Medulla oblongata (tissue), 1 donor: ENCODE results near the gene STIP1.
A peak's percentile ranks its signal among the peaks of the same experiment; 100 is the strongest.
"Not testable (repeated sequence)": the region's sequence is repeated elsewhere in the genome, so short reads cannot be mapped to it uniquely, and the experiment has no call there.

Experiments used
- DNase-seq: peaks from one replicate; pipeline ENCODE4 v3.0.0-alpha.2; 2015; ENCODE audit errors: extremely low spot score

The STIP1 gene

DNA sequence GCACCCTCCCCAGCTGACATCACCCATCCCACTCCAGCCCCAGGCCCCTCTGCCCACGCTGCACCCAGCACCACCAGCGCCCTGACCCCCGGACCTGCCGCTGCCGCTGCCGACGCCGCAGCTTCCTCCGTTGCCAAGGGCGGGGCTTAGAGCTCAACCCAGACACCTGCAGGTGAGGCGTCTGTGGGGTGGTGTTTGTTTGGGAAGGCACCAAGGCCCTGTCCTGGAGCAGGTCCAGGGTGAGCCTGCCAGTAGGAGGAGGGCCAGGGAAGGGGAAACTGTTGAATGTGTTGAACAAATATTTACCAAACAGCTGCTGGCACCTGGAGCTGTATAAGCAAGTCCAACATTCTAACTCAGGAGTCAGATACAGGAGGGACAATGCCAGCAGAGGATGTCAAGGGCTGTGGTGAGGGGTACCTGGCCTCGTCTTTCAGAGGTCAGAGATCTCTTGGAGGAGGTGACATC lies 51.5 kb downstream of the STIP1 start:
- DNase-seq, result no peak

- DNase-seq, result no peak
Observed at GRCh38 chr11:64238076-64238475, 52.1 kb downstream of the STIP1 start.

DNA sequence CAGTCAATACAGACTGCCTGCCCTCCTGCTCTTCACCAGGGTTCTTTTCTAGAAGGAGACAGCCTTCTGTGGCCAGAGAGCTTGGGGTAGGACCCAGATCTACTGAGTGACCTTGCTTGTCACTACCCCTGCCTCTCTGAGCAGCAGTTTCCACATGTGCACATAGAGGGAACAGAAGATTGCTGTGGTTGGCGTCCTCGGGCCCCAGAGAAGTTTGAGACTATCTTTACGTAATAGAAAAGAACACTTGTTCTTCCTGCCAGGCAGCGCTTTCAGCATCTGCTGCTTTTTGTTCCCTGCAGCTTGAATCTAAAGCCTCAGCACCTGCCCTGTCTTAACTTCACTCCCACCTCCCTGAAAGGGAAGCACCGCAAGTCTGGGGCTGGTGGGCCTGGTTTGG lies 53.0 kb downstream of the STIP1 start:
- no peak for DNase-seq

- peak; percentile 82 for DNase-seq
Observed at GRCh38 chr11:64239662-64240434, 53.9 kb downstream of the STIP1 start.

DNA sequence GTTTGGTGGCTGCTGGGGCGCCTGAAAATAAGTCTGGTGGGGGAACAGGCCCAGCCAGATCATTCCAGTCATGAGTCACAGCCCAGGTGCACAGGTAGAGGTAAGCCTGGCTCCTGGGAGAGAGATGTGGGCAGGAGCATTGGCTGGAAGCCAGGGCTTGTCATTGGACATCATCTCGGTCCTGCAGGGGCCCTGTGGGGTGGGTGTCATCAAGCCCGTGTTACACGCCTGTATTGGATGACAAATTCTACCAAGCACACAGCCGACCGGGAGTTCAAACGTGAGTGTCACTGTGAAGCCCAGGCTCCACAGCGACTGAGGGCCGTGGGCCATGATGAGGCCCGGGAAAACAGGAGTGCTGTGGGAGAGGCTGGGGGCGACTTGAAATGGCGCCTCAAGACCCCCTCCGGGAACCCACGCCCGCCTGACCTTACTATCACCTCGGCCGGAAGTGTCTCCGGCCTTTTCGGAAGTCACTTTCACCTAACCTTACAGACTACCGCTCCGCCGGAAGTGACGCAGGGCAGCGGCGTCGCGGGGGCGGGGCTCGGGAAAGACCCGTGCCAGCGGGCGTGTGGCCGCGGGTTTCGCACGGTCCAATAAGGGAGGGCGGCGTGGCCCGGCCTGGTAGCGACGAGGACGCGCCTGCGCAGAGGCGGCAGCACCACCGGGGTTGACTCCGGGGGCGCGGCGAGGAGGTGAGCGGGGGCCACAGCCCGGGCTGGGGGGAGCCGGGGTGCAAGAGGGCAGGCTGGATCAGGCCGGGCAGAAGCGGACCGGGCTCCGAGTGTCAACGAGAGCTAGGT lies 54.7 kb downstream of the STIP1 start, which contains the start of gene FKBP2:
TSS of gene FKBP2 (plus strand) at position 661 of the 806 bp plus-strand sequence. CDS start 1,293 bp downstream, outside the sequence.
- peak; percentile 98 for DNase-seq

- DNase-seq, result peak; percentile 99
Observed at GRCh38 chr11:64241241-64241490, 55.2 kb downstream of the STIP1 start.

- DNase-seq, result peak; percentile 25
Observed at GRCh38 chr11:64241491-64242374, 55.8 kb downstream of the STIP1 start.

GRCh38 chr11:64243236-64243854 lies 57.4 kb downstream of the STIP1 start:
- DNase-seq, result no peak

DNA sequence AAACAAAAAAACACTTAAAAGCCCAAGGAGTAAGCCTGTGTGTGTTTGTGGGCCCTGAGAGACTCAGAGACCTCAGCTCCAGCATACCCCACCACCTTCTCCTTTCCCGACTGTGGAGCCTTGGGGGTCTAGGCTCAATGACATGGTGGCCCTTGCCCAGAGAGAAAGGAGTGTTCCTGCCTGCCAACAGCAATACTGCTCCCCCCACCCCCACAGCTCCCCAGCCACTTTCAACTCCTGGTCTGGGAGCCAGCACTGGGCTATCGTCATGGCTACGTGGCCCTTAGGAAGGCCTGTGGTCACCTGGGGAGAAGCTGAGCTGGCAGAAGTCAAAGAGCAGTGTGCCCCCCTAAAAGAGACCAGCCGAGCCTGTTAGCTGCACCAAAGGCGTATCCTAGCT lies 58.1 kb downstream of the STIP1 start:
- no peak for DNase-seq

GRCh38 chr11:64244966-64245365 lies 59.0 kb downstream of the STIP1 start:
- no peak for DNase-seq

- DNase-seq, result peak; percentile 40
Observed at GRCh38 chr11:64245401-64245796, 59.4 kb downstream of the STIP1 start.

DNA sequence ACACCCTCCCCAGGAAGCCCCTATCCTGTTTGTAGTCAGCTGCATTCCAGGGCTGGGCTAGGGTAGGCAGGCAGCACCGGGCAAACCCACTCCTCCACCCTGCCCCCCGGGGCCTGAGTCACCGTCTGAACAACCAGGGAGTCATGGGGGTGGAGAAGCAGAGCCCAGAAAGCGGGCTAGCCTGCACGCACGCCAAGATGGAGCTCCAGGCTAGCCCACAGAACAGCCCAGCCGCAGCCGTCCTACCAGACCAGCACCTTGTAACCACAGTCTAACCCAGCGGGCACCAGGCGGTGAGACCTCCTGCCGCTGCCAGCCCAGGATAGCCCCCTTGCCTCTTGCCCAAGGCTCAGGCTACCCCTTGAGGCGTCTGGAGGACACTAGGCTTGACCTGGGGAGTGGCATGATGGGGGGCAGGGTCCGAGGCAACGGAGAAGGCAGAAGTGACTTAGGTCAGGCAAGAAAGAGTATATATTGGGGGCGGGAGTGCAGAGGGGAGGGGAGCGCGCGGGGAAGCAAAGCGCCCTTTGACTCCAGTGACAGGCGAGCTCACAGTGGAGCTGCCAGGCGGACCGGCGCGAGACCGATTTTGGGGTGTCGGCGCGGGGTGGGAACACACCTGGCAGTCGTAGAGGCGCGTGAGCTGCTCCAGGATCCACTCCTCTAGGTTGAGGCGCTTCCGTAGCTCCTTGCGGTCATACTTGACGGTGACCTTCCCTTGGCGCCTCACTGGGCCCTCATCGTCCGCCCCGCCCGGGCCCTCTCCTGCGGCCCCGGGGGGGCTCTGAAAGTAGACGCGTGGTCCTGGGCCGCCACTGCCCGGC lies 60.0 kb downstream of the STIP1 start:
- DNase-seq, result peak; percentile 45

DNA sequence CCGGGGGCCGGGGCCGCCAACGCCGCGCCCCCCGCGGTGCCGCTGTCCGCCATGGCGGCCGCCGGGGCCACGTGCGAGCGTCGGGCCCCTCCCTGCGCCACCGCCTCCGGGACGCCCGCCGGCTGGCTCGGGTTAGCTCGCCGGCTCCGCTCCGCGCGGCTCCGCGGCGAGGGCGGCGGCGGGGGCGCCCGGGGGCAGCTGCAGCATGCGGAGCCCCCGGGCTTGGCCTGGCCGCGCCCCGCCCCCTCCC lies 60.6 kb downstream of the STIP1 start:
- DNase-seq, result not testable (repeated sequence)

DNA sequence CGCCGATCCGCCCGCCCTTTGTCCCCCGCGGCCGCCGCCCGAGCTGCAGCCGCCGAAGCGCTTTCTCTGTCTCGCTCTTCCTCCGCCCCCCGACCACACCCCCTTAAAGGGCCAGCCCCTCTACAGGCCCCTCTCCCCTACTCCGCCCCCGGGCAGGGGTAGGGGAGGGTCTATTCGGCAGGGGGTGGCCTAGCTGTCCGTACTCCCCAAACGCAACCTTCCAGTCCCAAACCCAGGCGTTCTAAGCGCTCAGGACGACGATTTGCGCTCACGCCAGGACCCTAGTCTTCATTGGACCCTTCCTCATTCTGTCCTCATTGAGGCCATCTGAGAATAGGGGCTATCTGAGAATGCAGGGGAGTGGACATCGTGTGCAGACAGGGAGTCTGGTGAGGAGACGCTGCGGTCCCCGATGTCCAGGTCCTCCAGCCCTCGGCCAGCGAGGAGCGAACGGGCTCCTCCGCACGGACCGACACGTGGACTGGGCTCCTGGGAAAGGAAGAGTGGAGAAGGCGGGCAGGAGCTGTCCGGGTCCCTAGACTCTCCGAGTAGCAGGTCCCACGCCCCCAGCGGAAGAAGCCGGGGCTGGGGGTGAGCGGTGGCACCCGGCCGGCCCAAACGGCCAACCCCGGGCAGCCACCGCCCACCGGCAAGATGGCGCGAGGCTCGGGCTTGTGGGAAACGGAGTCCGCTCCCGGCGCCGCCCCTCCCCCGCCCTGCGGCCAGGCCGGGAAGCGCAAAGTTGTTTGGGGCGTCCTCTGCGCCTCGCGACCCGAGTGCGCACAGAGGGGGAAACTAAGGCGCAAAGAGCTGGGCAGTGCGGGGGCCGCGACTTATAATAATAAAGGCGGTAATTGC lies 61.1 kb downstream of the STIP1 start, which contains the start of gene PPP1R14B:
TSS of gene PPP1R14B (minus strand) at position 73 of the 858 bp plus-strand sequence. CDS start 270 bp downstream, outside the sequence.
- DNase-seq, result peak; percentile 84

DNA sequence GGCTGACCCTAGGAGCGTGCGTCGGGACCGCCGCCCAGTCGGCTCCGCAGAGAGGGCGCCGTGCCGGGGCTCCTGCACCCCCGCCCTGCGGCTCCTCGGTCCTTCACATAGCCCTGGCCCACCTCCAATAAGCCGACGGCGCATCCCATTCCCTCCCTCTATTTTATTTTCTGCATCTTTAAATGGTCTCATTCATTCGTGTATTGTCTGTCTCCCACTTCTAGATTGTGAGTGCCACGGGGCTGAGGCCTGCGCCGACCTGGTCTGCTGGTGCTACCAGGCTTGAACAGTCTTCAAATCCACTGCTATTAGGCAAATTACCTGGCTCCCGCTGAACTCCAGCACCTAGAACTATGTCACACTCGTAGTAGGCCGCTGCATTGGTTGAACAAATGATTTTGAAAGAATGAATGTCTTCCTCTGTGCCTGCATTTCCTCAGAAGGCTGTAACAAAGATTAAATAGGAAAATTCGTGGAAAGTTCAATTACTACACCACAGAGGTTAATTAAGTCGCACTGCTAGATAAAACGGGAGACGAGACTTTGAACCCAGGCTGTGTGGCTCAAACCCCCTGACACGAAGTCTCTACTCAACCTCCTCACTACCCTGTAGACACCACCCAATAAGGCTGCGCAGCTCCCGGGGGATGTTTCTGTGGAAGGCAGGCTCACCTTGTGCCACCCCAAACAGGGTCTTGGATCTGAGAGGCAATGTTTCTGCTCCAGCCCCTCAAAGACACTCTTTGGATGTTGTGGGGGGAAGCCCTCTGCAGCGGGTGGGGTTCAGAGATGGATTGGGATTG lies 62.0 kb downstream of the STIP1 start:
- no peak for DNase-seq

DNA sequence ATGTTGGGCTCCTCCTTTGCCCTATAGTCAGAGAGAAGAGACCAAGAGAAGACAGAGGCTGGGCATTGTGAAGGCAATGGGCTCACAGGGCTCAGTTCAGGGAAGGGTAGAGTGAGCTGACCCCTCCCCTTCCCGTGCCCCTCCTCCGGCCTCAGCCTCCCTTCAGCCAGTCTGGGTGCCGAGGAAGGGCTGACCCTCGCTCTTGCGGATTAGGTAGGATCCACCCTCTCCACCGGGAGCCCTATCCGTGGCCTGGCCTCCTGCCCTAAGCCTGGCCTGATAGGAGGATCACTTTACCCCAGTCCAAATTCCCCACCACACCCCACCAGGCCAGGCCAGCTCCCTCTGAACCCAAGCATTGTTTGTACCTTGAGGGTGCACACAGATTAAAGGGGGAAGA lies 62.6 kb downstream of the STIP1 start:
- no peak for DNase-seq

DNA sequence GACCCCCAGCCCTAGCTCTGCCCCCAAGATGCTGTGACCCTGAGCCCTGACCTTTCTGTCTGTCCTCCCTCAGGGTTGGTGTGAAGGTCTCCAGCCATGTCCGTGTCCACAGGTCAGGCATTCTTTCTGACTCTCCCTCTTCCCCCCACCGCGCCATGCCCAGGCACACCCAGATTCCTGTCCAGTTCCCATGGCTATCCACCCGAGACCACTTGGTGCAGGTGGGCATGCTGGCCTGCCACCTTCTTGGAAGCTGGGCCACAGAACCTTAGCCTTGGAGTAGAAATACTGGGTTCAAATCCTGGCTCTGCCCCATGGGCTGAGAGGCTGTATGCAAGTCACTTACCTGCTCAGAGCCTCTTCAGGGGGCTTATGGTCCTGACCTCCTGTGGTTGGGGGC lies 63.1 kb downstream of the STIP1 start:
- DNase-seq, result no peak

- DNase-seq, result no peak
Observed at GRCh38 chr11:64249563-64250414, 63.8 kb downstream of the STIP1 start.
